ENCODE results near the gene LIPN.

LIPN gene

GRCh38 chr10:88742448-88742847 lies 17.4 kb upstream of the LIPN start:
- TF ChIP-seq CTCF (IDR thresholded peaks at IDR 0.05; ENCODE audit: borderline replicate concordance, extremely low read depth, low read length, poor library complexity, severe bottlenecking) (no peak), EZH2 (IDR thresholded peaks at IDR 0.05; ENCODE audit: borderline replicate concordance, low read depth, low read length, severe bottlenecking) (no peak)
- Histone ChIP-seq H3K27ac (ENCODE audit: low read length) (no peak overlapping the region), H3K27me3 (ENCODE audit: insufficient read depth, low read length, poor library complexity) (no peaks in the 10 kb centered on the region)

DNA sequence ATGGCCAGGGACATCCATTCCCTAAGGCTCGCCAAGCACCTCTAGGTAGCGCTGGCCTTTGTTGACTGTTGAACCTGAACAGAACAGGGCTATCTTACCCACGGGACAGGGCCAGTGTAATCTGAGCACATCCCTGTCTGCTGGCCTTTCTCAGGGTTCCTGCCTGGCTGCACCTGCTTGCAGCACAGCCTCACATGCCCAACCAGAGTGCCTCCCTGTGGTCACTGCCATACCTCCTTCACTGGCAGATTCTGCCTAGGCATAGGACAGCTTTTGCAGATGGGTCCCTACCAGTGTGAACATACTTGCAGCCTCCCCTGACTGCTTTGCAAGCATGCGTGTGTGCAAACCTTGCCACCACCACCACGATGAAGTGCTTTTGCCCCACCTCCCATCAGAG lies 15.8 kb upstream of the LIPN start:
- no peaks in the 10 kb centered on the region for H3K4me1 ChIP-seq (ENCODE audit: insufficient read depth, low read length)

More at GRCh38 chr10:88742448-88742847, 17.4 kb upstream of the LIPN start:
- Histone ChIP-seq H3K9ac (ENCODE audit: low read depth, low read length) (no peak overlapping the region), H2AFZ (ENCODE audit: low read depth, low read length) (no peak overlapping the region), H3K4me1 (ENCODE audit: insufficient read depth, low read length) (no peaks in the 10 kb centered on the region), H4K20me1 (ENCODE audit: insufficient read depth, low read length) (no peaks in the 10 kb centered on the region), H3K4me2 (ENCODE audit: insufficient read depth, low read length) (no peak overlapping the region), H3K9me3 (ENCODE audit: insufficient read depth, low read length, severe bottlenecking) (no peaks in the 10 kb centered on the region), H3K36me3 (ENCODE audit: insufficient read depth, low read length) (no peaks in the 10 kb centered on the region), H3K4me3 (ENCODE audit: low read depth in 1 of 2, low read length in 2 of 2) (no peak overlapping the region), H3K79me2 (ENCODE audit: insufficient read depth, low read length) (no peaks in the 10 kb centered on the region)
- no peak for ATAC-seq (ENCODE audit: insufficient read depth, low read depth)
- DNase-seq, result no peak

DNA sequence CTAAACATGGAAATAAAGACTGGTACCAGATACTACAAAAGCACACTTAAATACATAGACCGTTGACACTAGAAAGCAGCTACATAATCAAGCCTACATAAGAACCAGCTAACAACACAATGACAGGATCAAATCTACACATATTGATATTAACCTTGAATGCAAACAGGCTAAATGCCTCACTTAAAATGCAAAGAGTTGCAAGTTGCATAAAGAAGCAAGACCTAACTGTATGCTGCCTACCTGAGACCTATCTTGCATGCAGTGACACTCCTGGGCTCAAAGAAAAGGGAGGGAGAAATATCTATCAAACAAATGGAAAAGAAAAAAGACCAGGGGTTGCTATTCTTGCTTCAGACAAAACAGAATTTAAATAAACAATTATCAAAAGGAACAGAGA lies 14.2 kb upstream of the LIPN start:
- Histone ChIP-seq H4K20me1 (ENCODE audit: insufficient read depth, low read length) (no peaks in the 10 kb centered on the region), H3K27ac (ENCODE audit: low read length) (no peak overlapping the region), H2AFZ (ENCODE audit: low read depth, low read length) (no peak overlapping the region), H3K36me3 (ENCODE audit: insufficient read depth, low read length) (no peaks in the 10 kb centered on the region), H3K79me2 (ENCODE audit: insufficient read depth, low read length) (no peaks in the 10 kb centered on the region), H3K4me2 (ENCODE audit: insufficient read depth, low read length) (no peak overlapping the region), H3K9ac (ENCODE audit: low read depth, low read length) (no peak overlapping the region), H3K27me3 (ENCODE audit: insufficient read depth, low read length, poor library complexity) (no peaks in the 10 kb centered on the region), H3K4me3 (ENCODE audit: low read depth in 1 of 2, low read length in 2 of 2) (no peak overlapping the region), H3K9me3 (ENCODE audit: insufficient read depth, low read length, severe bottlenecking) (no peaks in the 10 kb centered on the region), H3K4me1 (ENCODE audit: insufficient read depth, low read length) (no peaks in the 10 kb centered on the region)
- ATAC-seq (ENCODE audit: insufficient read depth, low read depth) (no peak), DNase-seq (no peak)
- no peak for TF ChIP-seq CTCF (IDR thresholded peaks at IDR 0.05; ENCODE audit: borderline replicate concordance, extremely low read depth, low read length, poor library complexity, severe bottlenecking)
- no peak for TF ChIP-seq EZH2 (IDR thresholded peaks at IDR 0.05; ENCODE audit: borderline replicate concordance, low read depth, low read length, severe bottlenecking)

More for the DNA sequence above, 15.8 kb upstream of the LIPN start:
- no peak overlapping the region for H2AFZ ChIP-seq (ENCODE audit: low read depth, low read length)
- no peak overlapping the region for H3K27ac ChIP-seq (ENCODE audit: low read length)
- H3K4me2 ChIP-seq (ENCODE audit: insufficient read depth, low read length), result no peak overlapping the region
- no peak overlapping the region for H3K9ac ChIP-seq (ENCODE audit: low read depth, low read length)
- H3K36me3 ChIP-seq (ENCODE audit: insufficient read depth, low read length), result no peaks in the 10 kb centered on the region
- no peaks in the 10 kb centered on the region for H3K27me3 ChIP-seq (ENCODE audit: insufficient read depth, low read length, poor library complexity)
- H3K79me2 ChIP-seq (ENCODE audit: insufficient read depth, low read length), result no peaks in the 10 kb centered on the region
- H3K4me3 ChIP-seq (ENCODE audit: low read depth in 1 of 2, low read length in 2 of 2), result no peak overlapping the region
- TF ChIP-seq CTCF (IDR thresholded peaks at IDR 0.05; ENCODE audit: borderline replicate concordance, extremely low read depth, low read length, poor library complexity, severe bottlenecking), result peak; percentile 24
- TF ChIP-seq EZH2 (IDR thresholded peaks at IDR 0.05; ENCODE audit: borderline replicate concordance, low read depth, low read length, severe bottlenecking), result no peak
- no peaks in the 10 kb centered on the region for H3K9me3 ChIP-seq (ENCODE audit: insufficient read depth, low read length, severe bottlenecking)
- no peak for DNase-seq
- ATAC-seq (ENCODE audit: insufficient read depth, low read depth), result no peak
- H4K20me1 ChIP-seq (ENCODE audit: insufficient read depth, low read length), result no peaks in the 10 kb centered on the region

DNA sequence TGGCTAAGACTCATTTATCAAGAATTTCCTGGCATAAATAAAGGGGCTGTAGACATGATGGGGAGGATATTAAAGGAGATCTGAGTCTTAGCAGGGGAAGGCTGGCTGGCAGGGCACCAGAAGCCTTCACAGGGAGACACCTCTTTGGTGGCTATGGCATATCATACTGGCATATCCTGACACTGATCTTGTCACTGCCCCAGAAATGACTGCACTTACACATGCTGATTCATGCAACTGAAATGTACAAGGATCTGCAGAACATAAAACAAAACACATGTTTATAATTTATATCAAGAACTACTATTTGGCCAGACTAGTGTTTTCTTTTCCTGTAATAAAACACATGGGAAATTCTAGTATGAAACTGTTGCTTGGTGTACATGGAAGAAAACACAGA lies 5.5 kb upstream of the LIPN start:
- Histone ChIP-seq H3K79me2 (ENCODE audit: insufficient read depth, low read length) (no peaks in the 10 kb centered on the region), H3K9me3 (ENCODE audit: insufficient read depth, low read length, severe bottlenecking) (no peaks in the 10 kb centered on the region), H3K4me3 (ENCODE audit: low read depth in 1 of 2, low read length in 2 of 2) (no peak overlapping the region), H3K27ac (ENCODE audit: low read length) (no peak overlapping the region), H4K20me1 (ENCODE audit: insufficient read depth, low read length) (no peaks in the 10 kb centered on the region), H3K9ac (ENCODE audit: low read depth, low read length) (no peak overlapping the region), H3K4me2 (ENCODE audit: insufficient read depth, low read length) (no peak overlapping the region), H3K4me1 (ENCODE audit: insufficient read depth, low read length) (no peaks in the 10 kb centered on the region), H3K27me3 (ENCODE audit: insufficient read depth, low read length, poor library complexity) (peaks cover 17% of the 10 kb centered on the region), H2AFZ (ENCODE audit: low read depth, low read length) (no peak overlapping the region), H3K36me3 (ENCODE audit: insufficient read depth, low read length) (no peaks in the 10 kb centered on the region)
- no peak for TF ChIP-seq EZH2 (IDR thresholded peaks at IDR 0.05; ENCODE audit: borderline replicate concordance, low read depth, low read length, severe bottlenecking)
- TF ChIP-seq CTCF (IDR thresholded peaks at IDR 0.05; ENCODE audit: borderline replicate concordance, extremely low read depth, low read length, poor library complexity, severe bottlenecking), result no peak
- DNase-seq, result no peak
- no peak for ATAC-seq (ENCODE audit: insufficient read depth, low read depth)
